Hepatocyte (in vitro differentiated cells): Measurements from ENCODE around the gene PADI2. TPM values are rescaled to one million over a fixed set of nuclear protein-coding genes. Genes with fewer than 3 reads are reported as not detected.

Source experiments
- DNase-seq: peaks from one replicate; pipeline ENCODE4 v3.0.0-alpha.2; 2016; ENCODE audit warnings: low spot score
- H2AFZ ChIP-seq: fragments of 200-600 bp; sonication (generic); 2 replicates; pipeline ENCODE4 v1.6.0; 2016; ENCODE audit warnings: antibody characterized with exemption, mild to moderate bottlenecking
- H3K27ac ChIP-seq: fragments of 200-600 bp; sonication (generic); 2 replicates; pipeline ENCODE4 v1.5.1; 2016; ENCODE audit warnings: mild to moderate bottlenecking
- H3K27me3 ChIP-seq: fragments of 200-600 bp; sonication (generic); 2 replicates; pipeline ENCODE4 v1.6.1; 2016
- H3K36me3 ChIP-seq: fragments of 200-600 bp; sonication (generic); replicated peaks from 2 replicates; pipeline ENCODE4 v1.5.1; 2016; ENCODE audit warnings: low read depth; ENCODE audit not compliant: insufficient read depth
- H3K4me1 ChIP-seq: fragments of 200-600 bp; sonication (generic); 2 replicates; pipeline ENCODE4 v1.5.1; 2016; ENCODE audit warnings: mild to moderate bottlenecking, moderate library complexity; ENCODE audit not compliant: insufficient read depth
- H3K4me2 ChIP-seq: fragments of 200-600 bp; sonication (generic); 2 replicates; pipeline ENCODE4 v1.6.0; 2016
- H3K4me3 ChIP-seq: fragments of 200-600 bp; sonication (generic); 2 replicates; pipeline ENCODE4 v1.5.1; 2016; ENCODE audit warnings: mild to moderate bottlenecking
- H3K79me2 ChIP-seq: fragments of 200-600 bp; sonication (generic); 2 replicates; pipeline ENCODE4 v1.6.0; 2017; ENCODE audit warnings: mild to moderate bottlenecking
- H3K9me2 ChIP-seq: fragments of 200-600 bp; sonication (generic); replicated peaks from 2 replicates; pipeline ENCODE4 v1.6.0; 2017; ENCODE audit warnings: mild to moderate bottlenecking; ENCODE audit not compliant: insufficient read depth
- H3K9me3 ChIP-seq: fragments of 200-600 bp; sonication (generic); 2 replicates; pipeline ENCODE4 v1.5.1; 2016; ENCODE audit warnings: low read depth, mild to moderate bottlenecking
- H4K20me1 ChIP-seq: fragments of 200-600 bp; sonication (generic); 2 replicates; pipeline ENCODE4 v1.6.0; 2016; ENCODE audit warnings: mild to moderate bottlenecking; ENCODE audit not compliant: insufficient read depth, poor library complexity, severe bottlenecking
- CTCF ChIP-seq: fragments of 200-600 bp; sonication (generic); IDR thresholded peaks from 2 replicates; pipeline ENCODE4 v1.5.1; 2016; ENCODE audit warnings: antibody characterized with exemption, mild to moderate bottlenecking; ENCODE audit not compliant: poor library complexity
- EZH2 ChIP-seq: fragments of 200-600 bp; sonication (generic); IDR thresholded peaks from 2 replicates; pipeline ENCODE4 v1.6.1; 2016; ENCODE audit warnings: antibody characterized with exemption, mild to moderate bottlenecking, borderline replicate concordance
- EZH2phosphoT487 ChIP-seq: fragments of 200-600 bp; sonication (generic); IDR thresholded peaks from one replicate; pipeline ENCODE4 v1.6.1; 2018; ENCODE audit warnings: antibody characterized with exemption, mild to moderate bottlenecking, low read depth, moderate library complexity; ENCODE audit not compliant: unreplicated experiment, severe bottlenecking
- WGBS: methylation state at CpG from one replicate; pipeline ENCODE4 v1.1.6; 2016; ENCODE audit warnings: low lambda C conversion rate; ENCODE audit errors: missing lambda C conversion rate; 5-methylcytosine and 5-hydroxymethylcytosine counted together
- polyA plus RNA-seq: library from polyadenylated mRNA; unstranded; fragments of >200 nt; fragmentation: Nextera tagmentation; extraction: Ambion mirVana; gene quantifications from 2 replicates; pipeline ENCODE4 v1.2.1, GENCODE V29; 2016
- total RNA-seq: library from RNA; depleted of rRNA; stranded (reverse); fragments of >200 nt; gene quantifications from 2 replicates; pipeline ENCODE4 v1.2.3, GENCODE V29; 2014

PADI2 gene
- total and polyA plus RNA-seq, 2 experiments from 2014 or later, result 10.6 to 11.3 TPM

GRCh38 chr1:17163371-17163770 is 44.1 kb upstream of the PADI2 start:
- no peaks in the 10 kb centered on the region for H3K27me3 ChIP-seq
- no peak overlapping the region for H3K4me3 ChIP-seq
- H3K9me3 ChIP-seq, result no peaks in the 10 kb centered on the region
- no peaks in the 10 kb centered on the region for H3K36me3 ChIP-seq
- H3K9me2 ChIP-seq, result no peaks in the 10 kb centered on the region
- no peak for DNase-seq
- no peak overlapping the region for H3K27ac ChIP-seq
- no peaks in the 10 kb centered on the region for H3K4me1 ChIP-seq
- no peak overlapping the region for H2AFZ ChIP-seq
- H3K79me2 ChIP-seq, result no peaks in the 10 kb centered on the region
- WGBS, result 95% methylated on average over 7 of the region's 7 CpGs
- no peak overlapping the region for H3K4me2 ChIP-seq
- H4K20me1 ChIP-seq, result no peaks in the 10 kb centered on the region
- TF ChIP-seq EZH2 (no peak), EZH2phosphoT487 (no peak), CTCF (no peak)

- Histone ChIP-seq H3K27ac (no peak overlapping the region), H3K4me3 (no peak overlapping the region), H3K4me2 (no peak overlapping the region), H4K20me1 (no peaks in the 10 kb centered on the region), H2AFZ (no peak overlapping the region), H3K79me2 (no peaks in the 10 kb centered on the region), H3K9me3 (no peaks in the 10 kb centered on the region), H3K9me2 (no peaks in the 10 kb centered on the region), H3K4me1 (no peaks in the 10 kb centered on the region), H3K36me3 (no peaks in the 10 kb centered on the region), H3K27me3 (no peaks in the 10 kb centered on the region)
- no peak for DNase-seq
- WGBS, result 66% methylated on average over 7 of the region's 7 CpGs
- TF ChIP-seq EZH2 (no peak), CTCF (no peak), EZH2phosphoT487 (no peak)
These were observed 43.7 kb upstream of the PADI2 start for GRCh38 chr1:17162941-17163340.

GRCh38 chr1:17161926-17162800 is 42.9 kb upstream of the PADI2 start:
- no peak overlapping the region for H3K4me3 ChIP-seq
- H3K79me2 ChIP-seq, result no peaks in the 10 kb centered on the region
- H3K9me2 ChIP-seq, result no peaks in the 10 kb centered on the region
- TF ChIP-seq EZH2phosphoT487 (no peak), CTCF (no peak), EZH2 (no peak)
- H3K4me2 ChIP-seq, result no peak overlapping the region
- H2AFZ ChIP-seq, result no peak overlapping the region
- no peaks in the 10 kb centered on the region for H3K27me3 ChIP-seq
- WGBS, result 81% methylated on average over 20 of the region's 20 CpGs
- no peak for DNase-seq
- H3K4me1 ChIP-seq, result no peaks in the 10 kb centered on the region
- no peaks in the 10 kb centered on the region for H3K36me3 ChIP-seq
- no peaks in the 10 kb centered on the region for H3K9me3 ChIP-seq
- no peak overlapping the region for H3K27ac ChIP-seq
- H4K20me1 ChIP-seq, result no peaks in the 10 kb centered on the region
